HepG2 (cell line): Measurements from ENCODE around the gene WNT7A. TPM values are rescaled to one million over a fixed set of nuclear protein-coding genes. Genes with fewer than 3 reads are reported as not detected.
A peak's percentile ranks its signal among the peaks of the same experiment; 100 is the strongest.

ENCODE experiments used
- ATAC-seq: fragments of 200-7000 bp; cut with Tn5 transposase; 3 replicates; pipeline ENCODE4 v1.9.1; 2020; ENCODE audit warnings: mild to moderate bottlenecking, moderate library complexity
- BruUV-seq: library from RNA; stranded (reverse); fragments of 400-500 nt; replicated peaks from 2 replicates; lab custom pipeline; 2021; lab: Mats Ljungman, UMichigan
- CTCF ChIA-PET: fragments of 300-600 bp; formaldehyde crosslinking; extraction: SDS; loops from one replicate; lab custom pipeline; 2021; ENCODE audit warnings: low total read pairs, inconsistent platforms, low intra/inter-chr PET ratio; lab: Yijun Ruan, JAX
- POLR2A ChIA-PET: fragments of 350-600 bp; sonication (Branson Sonifier 250); formaldehyde crosslinking; loops from one replicate; lab custom pipeline; 2020; ENCODE audit warnings: antibody characterized with exemption, inconsistent platforms; lab: Yijun Ruan, JAX
- DNase-seq: peaks from one replicate; pipeline ENCODE4 v3.0.0-alpha.2; 2015; ENCODE audit warnings: low spot score
- FAIRE-seq: peaks from 3 replicates; lab custom pipeline; 2011; peaks lifted over from hg19 to GRCh38; lab: Jason Lieb, UNC
- H2AFZ ChIP-seq: one replicate; pipeline ENCODE4 v1.6.1; 2011; ENCODE audit warnings: low read length, inconsistent platforms
- H3K27ac ChIP-seq: fragments of 300-600 bp; 3 replicates; pipeline ENCODE4 v1.8.0; 2011; ENCODE audit warnings: mixed run types, mild to moderate bottlenecking, mixed read lengths, low read length, inconsistent platforms; ENCODE audit not compliant: insufficient read depth; ENCODE audit errors: extremely low read length
- H3K27me3 ChIP-seq, 2 experiments: fragments of 200-600 bp in 1 of 2; 2 replicates in 1 of 2; 3 replicates in 1 of 2; pipeline versions ENCODE4 v1.6.0 to v1.8.0; 2011; ENCODE audit warnings: low read length in 2 of 2, mild to moderate bottlenecking in 2 of 2, moderate library complexity in 2 of 2, inconsistent platforms in 1 of 2; ENCODE audit not compliant: insufficient read depth in 2 of 2, control insufficient read depth in 1 of 2
- H3K36me3 ChIP-seq, 2 experiments: fragments of 200-600 bp in 1 of 2; replicated peaks in 1 of 2; 2 replicates in 1 of 2; 3 replicates in 1 of 2; pipeline versions ENCODE4 v1.5.1 to v1.8.0; 2011; ENCODE audit warnings: low read length in 2 of 2, inconsistent platforms in 1 of 2; ENCODE audit not compliant: insufficient read depth in 2 of 2, control insufficient read depth in 1 of 2
- H3K4me1 ChIP-seq: 2 replicates; pipeline ENCODE4 v1.5.1; 2012; ENCODE audit warnings: low read length, inconsistent platforms; ENCODE audit not compliant: insufficient read depth
- H3K4me2 ChIP-seq: 2 replicates; pipeline ENCODE4 v1.6.0; 2011; ENCODE audit warnings: low read depth, low read length, inconsistent platforms
- H3K4me3 ChIP-seq, 3 experiments: fragments of 200-600 bp in 1 of 3; sonication (generic), shearing (Covaris generic) in 1 of 3; replicated peaks in 1 of 3; 2 replicates each; pipeline ENCODE4 v1.5.1; 2011 to 2016; ENCODE audit warnings: low read length in 3 of 3, inconsistent platforms in 2 of 3, low read depth in 2 of 3, mild to moderate bottlenecking in 2 of 3, control low read depth in 1 of 3, mixed read lengths in 1 of 3; ENCODE audit not compliant: insufficient read depth in 1 of 3
- H3K79me2 ChIP-seq: one replicate; pipeline ENCODE4 v1.6.1; 2011; ENCODE audit warnings: low read length, inconsistent platforms; ENCODE audit not compliant: insufficient read depth
- H3K9ac ChIP-seq: 2 replicates; pipeline ENCODE4 v1.6.0; 2011; ENCODE audit warnings: mild to moderate bottlenecking, low read depth, low read length, inconsistent platforms; ENCODE audit not compliant: insufficient read depth
- H3K9me3 ChIP-seq: 2 replicates; pipeline ENCODE4 v1.5.1; 2012; ENCODE audit warnings: mild to moderate bottlenecking, low read length
- H4K20me1 ChIP-seq: 2 replicates; pipeline ENCODE4 v1.6.0; 2011; ENCODE audit warnings: inconsistent platforms, mild to moderate bottlenecking, low read length, moderate library complexity; ENCODE audit not compliant: insufficient read depth
- CEBPB ChIP-seq: IDR thresholded peaks from 2 replicates; pipeline ENCODE4 v1.6.1; 2011; ENCODE audit warnings: low read depth, low read length, improper control_type of control experiment, borderline replicate concordance
- MIXL1 ChIP-seq: IDR thresholded peaks from 2 replicates; pipeline ENCODE4 v1.6.1; 2016
- ZNF460 ChIP-seq: sonication (generic); formaldehyde crosslinking; IDR thresholded peaks from 2 replicates; pipeline ENCODE4 v1.5.1; 2020; ENCODE audit warnings: missing genetic modification reagents, mild to moderate bottlenecking, borderline replicate concordance
- ZNF563 ChIP-seq: sonication (generic); formaldehyde crosslinking; IDR thresholded peaks from 2 replicates; pipeline ENCODE4 v1.8.0; 2022; ENCODE audit warnings: mild to moderate bottlenecking, moderate library complexity, missing genetic modification reagents
- ZSCAN21 ChIP-seq: sonication (generic); formaldehyde crosslinking; IDR thresholded peaks from 2 replicates; pipeline ENCODE4 v1.8.0; 2022; ENCODE audit warnings: mild to moderate bottlenecking, missing genetic modification reagents, moderate library complexity, borderline replicate concordance
- WGBS: methylation state at CpG from one replicate; pipeline ENCODE4 v1.1.6; 2017; ENCODE audit warnings: low lambda C conversion rate; 5-methylcytosine and 5-hydroxymethylcytosine counted together
- in situ Hi-C: cut with HindIII; loops from 2 replicates; pipeline ENCODE4 v1.10.0; 2017; ENCODE audit warnings: low pct_unique_long_range_greater_than_20kb; ENCODE audit not compliant: extremely low pct_ligation_motif_present
- intact Hi-C: fragments of 100-400 bp; cut with micrococcal nuclease; formaldehyde crosslinking; loops from one replicate; pipeline ENCODE4 v1.10.0; 2022; ENCODE audit not compliant: unreplicated experiment
- polyA plus RNA-seq, 8 experiments: library from polyadenylated mRNA; depleted of rRNA in 3 of 8; stranded (reverse) in 7 of 8; unstranded in 1 of 8; fragments of >200 nt; fragmentation: Illumina TruSeq in 4 of 8; extraction: Trizol in 4 of 8; gene quantifications; 2 replicates each; pipeline versions ENCODE4 v1.2.1 to v1.2.3, GENCODE V29; 2011 to 2016; ENCODE audit warnings: low read depth in 4 of 8, missing spikeins in 1 of 8, mixed read lengths in 1 of 8; ENCODE audit not compliant: insufficient read depth in 1 of 8
- total RNA-seq, 5 experiments: library from RNA; depleted of rRNA; stranded (reverse); fragments of >200 nt; fragmentation: Illumina TruSeq; extraction: Trizol; gene quantifications; 2 replicates each; pipeline ENCODE4 v1.2.3, GENCODE V29; 2016; ENCODE audit warnings: low read depth in 1 of 5
- TF ChIP-seq, protein P1 (sequence below): sonication (generic); formaldehyde crosslinking; IDR thresholded peaks from 2 replicates; pipeline ENCODE4 v1.8.1; 2023; ENCODE audit warnings: mild to moderate bottlenecking, missing genetic modification reagents

Gene WNT7A
- total and polyA plus RNA-seq, 2 of the 13 experiments (the other 11 are each of a cell fraction or from before 2014, with no cell fraction given): not detected

DNA sequence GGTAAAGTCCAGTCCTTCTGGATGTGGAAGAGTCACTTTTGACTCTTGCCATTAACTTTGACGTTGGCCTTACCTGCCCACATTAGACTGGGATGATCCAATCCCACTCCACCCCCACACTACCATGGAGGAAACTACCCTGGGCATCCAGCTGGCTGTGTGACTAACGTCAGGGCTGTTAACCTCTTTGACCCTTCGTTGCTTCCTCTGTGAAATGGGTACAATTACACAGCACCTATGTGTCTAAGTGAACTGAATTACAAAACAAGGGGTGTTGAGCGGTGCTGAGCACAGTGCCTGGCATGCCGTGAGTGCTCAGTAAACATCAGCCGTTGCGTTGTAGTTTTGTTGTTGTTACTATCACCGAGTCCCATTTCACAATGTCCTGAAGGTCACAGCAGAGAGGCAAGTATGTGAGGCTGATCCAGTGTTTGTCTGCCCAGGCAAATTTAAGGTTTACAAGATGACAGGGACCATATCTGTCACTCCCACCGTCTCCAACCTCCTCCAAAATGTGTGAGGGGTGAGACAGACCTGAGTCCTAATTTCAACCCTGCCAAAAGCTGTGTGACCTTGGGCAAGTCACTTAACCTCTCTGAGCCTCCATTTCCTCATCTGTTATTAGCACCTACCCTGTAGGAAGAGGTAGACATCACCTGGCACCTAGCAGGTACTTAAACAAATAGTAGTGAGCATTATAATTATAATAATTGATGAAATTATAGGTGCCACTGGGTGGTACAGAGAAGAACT is 20.9 kb downstream of the WNT7A start:
- no peak overlapping the region for H3K4me3 ChIP-seq
- intact Hi-C loops (no loop called here), in situ Hi-C loops (no loop called here)
- H3K27ac ChIP-seq: no peak overlapping the region
- 0% methylated on average over 8 of the region's 9 CpGs for WGBS
- no peak for TF ChIP-seq ZNF460
- TF ChIP-seq ZSCAN21 (CRISPR knock-in tag): peak; percentile 33; the same call in 1 of the 2 replicates
- peak; percentile 17; the same call in 1 of the 2 replicates for TF ChIP-seq CEBPB
- no peak for TF ChIP-seq MIXL1 (CRISPR knock-in tag)
- TF ChIP-seq, protein P1, sequence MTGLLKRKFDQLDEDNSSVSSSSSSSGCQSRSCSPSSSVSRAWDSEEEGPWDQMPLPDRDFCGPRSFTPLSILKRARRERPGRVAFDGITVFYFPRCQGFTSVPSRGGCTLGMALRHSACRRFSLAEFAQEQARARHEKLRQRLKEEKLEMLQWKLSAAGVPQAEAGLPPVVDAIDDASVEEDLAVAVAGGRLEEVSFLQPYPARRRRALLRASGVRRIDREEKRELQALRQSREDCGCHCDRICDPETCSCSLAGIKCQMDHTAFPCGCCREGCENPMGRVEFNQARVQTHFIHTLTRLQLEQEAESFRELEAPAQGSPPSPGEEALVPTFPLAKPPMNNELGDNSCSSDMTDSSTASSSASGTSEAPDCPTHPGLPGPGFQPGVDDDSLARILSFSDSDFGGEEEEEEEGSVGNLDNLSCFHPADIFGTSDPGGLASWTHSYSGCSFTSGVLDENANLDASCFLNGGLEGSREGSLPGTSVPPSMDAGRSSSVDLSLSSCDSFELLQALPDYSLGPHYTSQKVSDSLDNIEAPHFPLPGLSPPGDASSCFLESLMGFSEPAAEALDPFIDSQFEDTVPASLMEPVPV (CRISPR knock-in tag): no peak
- no peak for TF ChIP-seq ZNF563
- ChIA-PET CTCF (no interaction called here), POLR2A (no interaction called here)
- ATAC-seq (no peak), DNase-seq (no peak), FAIRE-seq (no peak)
- H3K36me3 ChIP-seq: no peaks in the 10 kb centered on the region
- BruUV-seq: no TSS peak
- H2AFZ ChIP-seq: no peak overlapping the region
- no peaks in the 10 kb centered on the region for H3K4me1 ChIP-seq
- no peaks in the 10 kb centered on the region for H3K79me2 ChIP-seq
- H3K9ac ChIP-seq: no peak overlapping the region
- peaks cover 2 to 32% of the 10 kb centered on the region in 2 experiments; a peak in 4 of 5 replicates for H3K27me3 ChIP-seq
- 0 out of 2 replicates have a peak, but pooled peaks cover 2% of the 10 kb centered on the region for H4K20me1 ChIP-seq
- no peak overlapping the region for H3K4me2 ChIP-seq
- no peaks in the 10 kb centered on the region for H3K9me3 ChIP-seq
